HEK293 (cell line): Measurements from ENCODE around the gene SELENOP.
A peak's percentile ranks its signal among the peaks of the same experiment; 100 is the strongest.

Experiments
- CTCF ChIA-PET: fragments of 350-600 bp; formaldehyde crosslinking; extraction: SDS; loops from one replicate; lab custom pipeline; 2021; ENCODE audit warnings: antibody characterized with exemption; lab: Yijun Ruan, JAX
- POLR2A ChIA-PET: fragments of 300-600 bp; formaldehyde crosslinking; extraction: SDS; loops from one replicate; lab custom pipeline; 2020; ENCODE audit warnings: antibody characterized with exemption, inconsistent platforms; lab: Yijun Ruan, JAX
- H3K27ac ChIP-seq: fragments of 200-500 bp; sonication (Bioruptor generic); 2 replicates; pipeline ENCODE4 v1.5.1; 2014; ENCODE audit warnings: low read depth, low read length, control low read depth, inconsistent platforms; ENCODE audit errors: extremely low read depth
- H3K36me3 ChIP-seq, 2 experiments: fragments of 200-500 bp in 1 of 2; sonication (Bioruptor generic) in 1 of 2; 1 replicate in 1 of 2; 2 replicates in 1 of 2; pipeline ENCODE4 v1.5.1; 2014 to 2017; ENCODE audit warnings: inconsistent platforms in 2 of 2, low read length in 2 of 2; ENCODE audit not compliant: control insufficient read depth in 2 of 2, insufficient read depth in 1 of 2
- H3K4me1 ChIP-seq: fragments of 200-500 bp; sonication (Bioruptor generic); 2 replicates; pipeline ENCODE4 v1.5.1; 2014; ENCODE audit warnings: mild to moderate bottlenecking, low read length, inconsistent platforms; ENCODE audit not compliant: control insufficient read depth, insufficient read depth
- H3K4me3 ChIP-seq: 2 replicates; pipeline ENCODE4 v1.5.1; 2011; ENCODE audit warnings: low read depth, mild to moderate bottlenecking, control low read depth, low read length, moderate library complexity
- H3K9me3 ChIP-seq: fragments of 200-500 bp; sonication (Bioruptor generic); 2 replicates; pipeline ENCODE4 v1.5.1; 2014; ENCODE audit warnings: low read depth, low read length, inconsistent platforms; ENCODE audit not compliant: control insufficient read depth, insufficient read depth
- BCL11A ChIP-seq: fragments of 450-650 bp; formaldehyde crosslinking; IDR thresholded peaks from 2 replicates; pipeline ENCODE4 v1.5.1; 2016; ENCODE audit warnings: low read depth, missing biosample characterization, missing genetic modification characterization
- EGR2 ChIP-seq: fragments of 450-650 bp; formaldehyde crosslinking; IDR thresholded peaks from 2 replicates; pipeline ENCODE4 v1.5.1; 2016; ENCODE audit warnings: low read depth, missing biosample characterization, missing genetic modification characterization
- FEZF1 ChIP-seq: fragments of 450-650 bp; formaldehyde crosslinking; IDR thresholded peaks from 2 replicates; pipeline ENCODE4 v1.5.1; 2016; ENCODE audit warnings: missing biosample characterization, missing genetic modification characterization
- KLF16 ChIP-seq: fragments of 450-650 bp; formaldehyde crosslinking; IDR thresholded peaks from 2 replicates; pipeline ENCODE4 v1.5.1; 2017; ENCODE audit warnings: missing biosample characterization, missing genetic modification characterization
- OSR2 ChIP-seq: fragments of 450-650 bp; formaldehyde crosslinking; IDR thresholded peaks from 2 replicates; pipeline ENCODE4 v1.5.1; 2016; ENCODE audit warnings: missing biosample characterization, missing genetic modification characterization
- PRDM10 ChIP-seq: fragments of 450-650 bp; formaldehyde crosslinking; IDR thresholded peaks from 2 replicates; pipeline ENCODE4 v1.5.1; 2016; ENCODE audit warnings: missing biosample characterization, missing genetic modification characterization
- PRDM4 ChIP-seq: fragments of 450-650 bp; formaldehyde crosslinking; IDR thresholded peaks from 2 replicates; pipeline ENCODE4 v1.5.1; 2017; ENCODE audit warnings: missing biosample characterization, missing genetic modification characterization
- SCRT2 ChIP-seq: fragments of 450-650 bp; formaldehyde crosslinking; IDR thresholded peaks from 2 replicates; pipeline ENCODE4 v1.5.1; 2016; ENCODE audit warnings: missing biosample characterization, missing genetic modification characterization
- SP7 ChIP-seq: fragments of 450-650 bp; formaldehyde crosslinking; IDR thresholded peaks from 2 replicates; pipeline ENCODE4 v1.5.1; 2016; ENCODE audit warnings: missing biosample characterization, missing genetic modification characterization
- YY2 ChIP-seq: fragments of 450-650 bp; formaldehyde crosslinking; IDR thresholded peaks from 2 replicates; pipeline ENCODE4 v1.5.1; 2016; ENCODE audit warnings: missing biosample characterization, missing genetic modification characterization
- ZBTB49 ChIP-seq: fragments of 450-650 bp; formaldehyde crosslinking; IDR thresholded peaks from 2 replicates; pipeline ENCODE4 v1.5.1; 2016; ENCODE audit warnings: missing biosample characterization, missing genetic modification characterization, low read depth
- ZFHX2 ChIP-seq: fragments of 450-650 bp; formaldehyde crosslinking; conservative IDR thresholded peaks from 2 replicates; pipeline ENCODE4 v1.5.1; 2016; ENCODE audit warnings: missing biosample characterization, missing genetic modification characterization
- ZNF391 ChIP-seq: fragments of 450-650 bp; formaldehyde crosslinking; IDR thresholded peaks from 2 replicates; pipeline ENCODE4 v1.5.1; 2016; ENCODE audit warnings: low read depth, missing biosample characterization, missing genetic modification characterization, borderline replicate concordance
- ZNF398 ChIP-seq: fragments of 450-650 bp; formaldehyde crosslinking; IDR thresholded peaks from 2 replicates; pipeline ENCODE4 v1.5.1; 2017; ENCODE audit warnings: missing biosample characterization, missing genetic modification characterization
- ZNF416 ChIP-seq: fragments of 450-650 bp; formaldehyde crosslinking; IDR thresholded peaks from 2 replicates; pipeline ENCODE4 v1.5.1; 2016; ENCODE audit warnings: missing biosample characterization, missing genetic modification characterization
- ZNF449 ChIP-seq: fragments of 450-650 bp; formaldehyde crosslinking; IDR thresholded peaks from 2 replicates; pipeline ENCODE4 v1.5.1; 2017; ENCODE audit warnings: missing biosample characterization, mild to moderate bottlenecking, missing genetic modification characterization, moderate library complexity
- ZNF473 ChIP-seq: fragments of 450-650 bp; formaldehyde crosslinking; IDR thresholded peaks from 2 replicates; pipeline ENCODE4 v1.5.1; 2017; ENCODE audit warnings: missing biosample characterization, missing genetic modification characterization
- ZNF544 ChIP-seq: fragments of 450-650 bp; formaldehyde crosslinking; IDR thresholded peaks from 2 replicates; pipeline ENCODE4 v1.5.0; 2017; ENCODE audit warnings: missing biosample characterization, missing genetic modification characterization
- ZNF596 ChIP-seq: fragments of 450-650 bp; IDR thresholded peaks from 2 replicates; pipeline ENCODE4 v1.5.0; 2018; ENCODE audit warnings: missing biosample characterization, mild to moderate bottlenecking, missing genetic modification characterization, moderate library complexity

Gene SELENOP

GRCh38 chr5:42806701-42807262, 4.9 kb downstream of the SELENOP start:
- Histone ChIP-seq H3K9me3 (no peaks in the 10 kb centered on the region), H3K36me3 (peaks cover 52 to 54% of the 10 kb centered on the region in 2 experiments), H3K4me1 (peaks cover 4% of the 10 kb centered on the region; the same call in 1 of the 2 replicates), H3K4me3 (no peak overlapping the region), H3K27ac (no peak overlapping the region)
- ChIA-PET CTCF (no interaction called here), POLR2A (no interaction called here)
- TF ChIP-seq ZNF391 (tag by site-specific recombination), result no peak
- no peak for TF ChIP-seq PRDM10
- no peak for TF ChIP-seq SCRT2

- no peak overlapping the region for H3K27ac ChIP-seq
- CTCF ChIA-PET, result no interaction called here
- TF ChIP-seq ZFHX2 (tag by site-specific recombination) (peak; percentile 41; the same call in 1 of the 2 replicates), ZNF398 (tag by site-specific recombination) (no peak), PRDM4 (tag by site-specific recombination) (no peak), ZNF544 (tag by site-specific recombination) (no peak), EGR2 (tag by site-specific recombination) (peak; percentile 56; the same call in 1 of the 2 replicates), ZNF596 (tag by site-specific recombination) (no peak), ZBTB49 (tag by site-specific recombination) (no peak), ZNF416 (tag by site-specific recombination) (no peak), SP7 (tag by site-specific recombination) (no peak), ZNF449 (tag by site-specific recombination) (no peak), BCL11A (tag by site-specific recombination) (no peak), ZNF473 (tag by site-specific recombination) (no peak), OSR2 (tag by site-specific recombination) (no peak), KLF16 (no peak), YY2 (tag by site-specific recombination) (no peak), FEZF1 (tag by site-specific recombination) (no peak)
- TF ChIP-seq, all 188 proteins: peak for 2
Measured at GRCh38 chr5:42806004-42806700, 5.5 kb downstream of the SELENOP start.

More at GRCh38 chr5:42806004-42806700, 5.5 kb downstream of the SELENOP start:
- POLR2A ChIA-PET, result no interaction called here
- Histone ChIP-seq H3K4me3 (no peak overlapping the region), H3K4me1 (peaks cover 3% of the 10 kb centered on the region; the same call in 1 of the 2 replicates), H3K36me3 (peaks cover 55 to 60% of the 10 kb centered on the region in 2 experiments), H3K9me3 (no peaks in the 10 kb centered on the region)
